ENCODE data around the gene LNP1.

GRCh38 chr3:100455841-100456550, 54.7 kb downstream of the LNP1 start:
- TF ChIP-seq CTCF (IDR thresholded peaks at IDR 0.05) (no peak), POLR2AphosphoS5 (IDR thresholded peaks at IDR 0.05; ENCODE audit: low read depth, low read length) (no peak)
